Measurements from ENCODE around the gene MPRIP.

DNA sequence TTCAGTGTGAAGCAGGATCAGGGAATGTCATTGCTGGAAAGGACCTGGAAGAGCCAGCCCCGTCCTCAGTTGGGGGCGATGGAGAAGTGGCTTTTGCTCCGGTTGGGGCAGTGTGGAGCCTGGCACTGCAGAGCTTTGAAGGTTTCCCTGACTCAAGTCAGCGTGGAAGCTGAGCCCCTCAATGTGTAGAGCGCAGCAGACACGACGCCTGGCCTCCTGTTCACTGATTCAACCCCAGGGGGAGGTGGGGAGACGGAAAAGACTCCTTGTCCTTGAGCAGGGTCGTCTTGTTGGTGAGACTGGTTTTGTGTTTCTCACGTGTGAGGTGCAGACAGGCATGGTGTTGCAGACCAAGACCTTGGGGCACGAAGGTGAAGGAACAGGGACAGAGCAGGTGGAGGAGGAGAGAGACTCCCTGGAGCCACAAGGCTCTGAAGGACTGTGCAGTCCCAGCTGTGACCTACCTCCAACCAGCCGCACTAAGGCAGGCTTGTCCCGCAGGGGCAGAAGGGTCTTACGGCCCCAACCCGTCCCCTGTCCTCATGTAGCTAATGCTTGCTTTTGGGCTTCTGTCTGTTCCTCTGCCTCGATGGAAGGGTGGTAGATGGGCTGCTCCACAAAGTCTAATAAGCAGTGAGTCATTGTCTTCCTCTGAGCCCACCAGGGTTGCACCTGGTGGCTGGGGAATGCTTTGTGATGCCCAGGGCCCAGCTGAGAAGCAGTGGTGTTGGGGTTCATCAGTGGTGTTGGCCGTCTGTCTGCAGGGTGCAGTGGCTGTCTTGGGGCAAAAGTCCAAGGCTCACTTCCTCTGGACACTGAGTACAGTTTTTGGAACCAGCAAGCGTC lies 47.8 kb downstream of the MPRIP start:
- TF ChIP-seq, protein P1, sequence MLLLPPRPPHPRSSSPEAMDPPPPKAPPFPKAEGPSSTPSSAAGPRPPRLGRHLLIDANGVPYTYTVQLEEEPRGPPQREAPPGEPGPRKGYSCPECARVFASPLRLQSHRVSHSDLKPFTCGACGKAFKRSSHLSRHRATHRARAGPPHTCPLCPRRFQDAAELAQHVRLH (tag by site-specific recombination; IDR thresholded peaks at IDR 0.05), result no peak
- TF ChIP-seq, protein P2, sequence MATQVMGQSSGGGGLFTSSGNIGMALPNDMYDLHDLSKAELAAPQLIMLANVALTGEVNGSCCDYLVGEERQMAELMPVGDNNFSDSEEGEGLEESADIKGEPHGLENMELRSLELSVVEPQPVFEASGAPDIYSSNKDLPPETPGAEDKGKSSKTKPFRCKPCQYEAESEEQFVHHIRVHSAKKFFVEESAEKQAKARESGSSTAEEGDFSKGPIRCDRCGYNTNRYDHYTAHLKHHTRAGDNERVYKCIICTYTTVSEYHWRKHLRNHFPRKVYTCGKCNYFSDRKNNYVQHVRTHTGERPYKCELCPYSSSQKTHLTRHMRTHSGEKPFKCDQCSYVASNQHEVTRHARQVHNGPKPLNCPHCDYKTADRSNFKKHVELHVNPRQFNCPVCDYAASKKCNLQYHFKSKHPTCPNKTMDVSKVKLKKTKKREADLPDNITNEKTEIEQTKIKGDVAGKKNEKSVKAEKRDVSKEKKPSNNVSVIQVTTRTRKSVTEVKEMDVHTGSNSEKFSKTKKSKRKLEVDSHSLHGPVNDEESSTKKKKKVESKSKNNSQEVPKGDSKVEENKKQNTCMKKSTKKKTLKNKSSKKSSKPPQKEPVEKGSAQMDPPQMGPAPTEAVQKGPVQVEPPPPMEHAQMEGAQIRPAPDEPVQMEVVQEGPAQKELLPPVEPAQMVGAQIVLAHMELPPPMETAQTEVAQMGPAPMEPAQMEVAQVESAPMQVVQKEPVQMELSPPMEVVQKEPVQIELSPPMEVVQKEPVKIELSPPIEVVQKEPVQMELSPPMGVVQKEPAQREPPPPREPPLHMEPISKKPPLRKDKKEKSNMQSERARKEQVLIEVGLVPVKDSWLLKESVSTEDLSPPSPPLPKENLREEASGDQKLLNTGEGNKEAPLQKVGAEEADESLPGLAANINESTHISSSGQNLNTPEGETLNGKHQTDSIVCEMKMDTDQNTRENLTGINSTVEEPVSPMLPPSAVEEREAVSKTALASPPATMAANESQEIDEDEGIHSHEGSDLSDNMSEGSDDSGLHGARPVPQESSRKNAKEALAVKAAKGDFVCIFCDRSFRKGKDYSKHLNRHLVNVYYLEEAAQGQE (tag by site-specific recombination; IDR thresholded peaks at IDR 0.05), result no peak
- TF ChIP-seq, protein P3, sequence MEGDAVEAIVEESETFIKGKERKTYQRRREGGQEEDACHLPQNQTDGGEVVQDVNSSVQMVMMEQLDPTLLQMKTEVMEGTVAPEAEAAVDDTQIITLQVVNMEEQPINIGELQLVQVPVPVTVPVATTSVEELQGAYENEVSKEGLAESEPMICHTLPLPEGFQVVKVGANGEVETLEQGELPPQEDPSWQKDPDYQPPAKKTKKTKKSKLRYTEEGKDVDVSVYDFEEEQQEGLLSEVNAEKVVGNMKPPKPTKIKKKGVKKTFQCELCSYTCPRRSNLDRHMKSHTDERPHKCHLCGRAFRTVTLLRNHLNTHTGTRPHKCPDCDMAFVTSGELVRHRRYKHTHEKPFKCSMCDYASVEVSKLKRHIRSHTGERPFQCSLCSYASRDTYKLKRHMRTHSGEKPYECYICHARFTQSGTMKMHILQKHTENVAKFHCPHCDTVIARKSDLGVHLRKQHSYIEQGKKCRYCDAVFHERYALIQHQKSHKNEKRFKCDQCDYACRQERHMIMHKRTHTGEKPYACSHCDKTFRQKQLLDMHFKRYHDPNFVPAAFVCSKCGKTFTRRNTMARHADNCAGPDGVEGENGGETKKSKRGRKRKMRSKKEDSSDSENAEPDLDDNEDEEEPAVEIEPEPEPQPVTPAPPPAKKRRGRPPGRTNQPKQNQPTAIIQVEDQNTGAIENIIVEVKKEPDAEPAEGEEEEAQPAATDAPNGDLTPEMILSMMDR (tag by site-specific recombination; IDR thresholded peaks at IDR 0.05), result no peak
- TF ChIP-seq HOXA7 (CRISPR knock-in tag; IDR thresholded peaks at IDR 0.05; ENCODE audit: borderline replicate concordance) (no peak), ZBTB21 (tag by site-specific recombination; IDR thresholded peaks at IDR 0.05) (no peak), ZNF354C (tag by site-specific recombination; IDR thresholded peaks at IDR 0.05; ENCODE audit: borderline replicate concordance, low read depth) (no peak), MYNN (tag by site-specific recombination; IDR thresholded peaks at IDR 0.05; ENCODE audit: borderline replicate concordance) (no peak), ZFP3 (tag by site-specific recombination; IDR thresholded peaks at IDR 0.05; ENCODE audit: low read depth) (no peak), ZNF366 (tag by site-specific recombination; conservative IDR thresholded peaks at IDR 0.05) (no peak), ZNF211 (tag by site-specific recombination; IDR thresholded peaks at IDR 0.05; ENCODE audit: low read depth) (no peak), ZNF561 (tag by site-specific recombination; IDR thresholded peaks at IDR 0.05; ENCODE audit: borderline replicate concordance) (no peak), HOXD13 (CRISPR knock-in tag; IDR thresholded peaks at IDR 0.05; ENCODE audit: borderline replicate concordance) (no peak)
- TF ChIP-seq, protein P4, sequence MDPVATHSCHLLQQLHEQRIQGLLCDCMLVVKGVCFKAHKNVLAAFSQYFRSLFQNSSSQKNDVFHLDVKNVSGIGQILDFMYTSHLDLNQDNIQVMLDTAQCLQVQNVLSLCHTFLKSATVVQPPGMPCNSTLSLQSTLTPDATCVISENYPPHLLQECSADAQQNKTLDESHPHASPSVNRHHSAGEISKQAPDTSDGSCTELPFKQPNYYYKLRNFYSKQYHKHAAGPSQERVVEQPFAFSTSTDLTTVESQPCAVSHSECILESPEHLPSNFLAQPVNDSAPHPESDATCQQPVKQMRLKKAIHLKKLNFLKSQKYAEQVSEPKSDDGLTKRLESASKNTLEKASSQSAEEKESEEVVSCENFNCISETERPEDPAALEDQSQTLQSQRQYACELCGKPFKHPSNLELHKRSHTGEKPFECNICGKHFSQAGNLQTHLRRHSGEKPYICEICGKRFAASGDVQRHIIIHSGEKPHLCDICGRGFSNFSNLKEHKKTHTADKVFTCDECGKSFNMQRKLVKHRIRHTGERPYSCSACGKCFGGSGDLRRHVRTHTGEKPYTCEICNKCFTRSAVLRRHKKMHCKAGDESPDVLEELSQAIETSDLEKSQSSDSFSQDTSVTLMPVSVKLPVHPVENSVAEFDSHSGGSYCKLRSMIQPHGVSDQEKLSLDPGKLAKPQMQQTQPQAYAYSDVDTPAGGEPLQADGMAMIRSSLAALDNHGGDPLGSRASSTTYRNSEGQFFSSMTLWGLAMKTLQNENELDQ (tag by site-specific recombination; IDR thresholded peaks at IDR 0.05; ENCODE audit: low read depth), result no peak
- TF ChIP-seq, protein P5, sequence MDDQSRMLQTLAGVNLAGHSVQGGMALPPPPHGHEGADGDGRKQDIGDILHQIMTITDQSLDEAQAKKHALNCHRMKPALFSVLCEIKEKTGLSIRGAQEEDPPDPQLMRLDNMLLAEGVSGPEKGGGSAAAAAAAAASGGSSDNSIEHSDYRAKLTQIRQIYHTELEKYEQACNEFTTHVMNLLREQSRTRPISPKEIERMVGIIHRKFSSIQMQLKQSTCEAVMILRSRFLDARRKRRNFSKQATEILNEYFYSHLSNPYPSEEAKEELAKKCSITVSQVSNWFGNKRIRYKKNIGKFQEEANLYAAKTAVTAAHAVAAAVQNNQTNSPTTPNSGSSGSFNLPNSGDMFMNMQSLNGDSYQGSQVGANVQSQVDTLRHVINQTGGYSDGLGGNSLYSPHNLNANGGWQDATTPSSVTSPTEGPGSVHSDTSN (CRISPR knock-in tag; IDR thresholded peaks at IDR 0.05), result no peak
